Esophagus muscularis mucosa (tissue), 4 donors: ENCODE data around the gene SIGLEC12. TPM values are rescaled to one million over a fixed set of nuclear protein-coding genes. Genes with fewer than 3 reads are reported as not detected.

Experiments
- DNase-seq: peaks from one replicate; pipeline ENCODE4 v3.0.0-alpha.2; 2017; ENCODE audit errors: extremely low spot score
- H3K27ac ChIP-seq, 4 donors: fragments of 200-600 bp; sonication (generic); replicated peaks in 1 of 4; 1 replicate in 3 of 4; 2 replicates in 1 of 4; pipeline ENCODE4 v1.5.1; 2016 to 2019; ENCODE audit warnings: mild to moderate bottlenecking in 1 of 4
- H3K27me3 ChIP-seq, 4 donors: fragments of 200-600 bp; sonication (generic); one replicate each; pipeline versions ENCODE4 v1.5.1 to v1.6.0; 2016 to 2019
- H3K36me3 ChIP-seq, 4 donors: fragments of 200-600 bp; sonication (generic); one replicate each; pipeline ENCODE4 v1.5.1; 2016 to 2019
- H3K4me1 ChIP-seq, 4 donors: fragments of 200-600 bp; sonication (generic); one replicate each; pipeline ENCODE4 v1.5.1; 2016 to 2019
- H3K4me3 ChIP-seq, 4 donors: fragments of 200-600 bp; sonication (generic); 1 replicate in 2 of 4; 2 replicates in 2 of 4; pipeline ENCODE4 v1.5.1; 2016 to 2019; ENCODE audit warnings: mild to moderate bottlenecking in 4 of 4, moderate library complexity in 1 of 4
- H3K9me3 ChIP-seq, 4 donors: fragments of 200-600 bp; sonication (generic); 1 replicate in 3 of 4; 2 replicates in 1 of 4; pipeline ENCODE4 v1.5.1; 2016 to 2019
- CTCF ChIP-seq, 3 experiments: fragments of 200-600 bp in 2 of 3; fragments of 450-650 bp in 1 of 3; sonication (generic) in 2 of 3; IDR thresholded peaks; one replicate each; pipeline ENCODE4 v1.5.1; 2017 to 2019; ENCODE audit warnings: antibody characterized with exemption in 3 of 3, mild to moderate bottlenecking in 2 of 3, moderate library complexity in 1 of 3
- EP300 ChIP-seq: sonication (generic); formaldehyde crosslinking; IDR thresholded peaks from one replicate; pipeline ENCODE4 v1.6.1; 2017; ENCODE audit warnings: antibody characterized with exemption
- POLR2A ChIP-seq: fragments of 450-650 bp; IDR thresholded peaks from one replicate; pipeline ENCODE4 v1.6.1; 2017; ENCODE audit warnings: antibody characterized with exemption, moderate library complexity, mild to moderate bottlenecking, low read depth
- POLR2AphosphoS5 ChIP-seq, 2 donors: sonication (generic); formaldehyde crosslinking; IDR thresholded peaks; one replicate each; pipeline ENCODE4 v1.6.1; 2017; ENCODE audit warnings: antibody characterized with exemption in 2 of 2
- WGBS: methylation state at CpG from one replicate; pipeline ENCODE4 v1.1.5; 2018; 5-methylcytosine and 5-hydroxymethylcytosine counted together
- intact Hi-C: fragments of 100-400 bp; cut with DNase I; formaldehyde crosslinking; loops from one replicate; pipeline ENCODE4 v1.15.1; 2023
- total RNA-seq, 4 donors: library from RNA; depleted of rRNA; stranded (reverse); fragments of >200 nt; gene quantifications; one replicate each; pipeline versions ENCODE4 v1.1.0 to v1.2.1, GENCODE V29; 2016

SIGLEC12 gene
- total RNA-seq, 4 donors from 2014 or later: 0.29 TPM; not detected in 3

- intact Hi-C loops: no loop called here
- H3K4me3 ChIP-seq: no peak within 1 kb of the TSS
- WGBS: 70% methylated on average over 10 of the region's 10 CpGs
- no peaks in the 10 kb centered on the region for H3K4me1 ChIP-seq
- no peak for DNase-seq
- H3K9me3 ChIP-seq: no peaks in the 10 kb centered on the region
- no peak within 1 kb of the TSS for H3K27ac ChIP-seq
- H3K27me3 ChIP-seq: peaks cover 0 to 84% (median 3%) of the 10 kb centered on the region in 4 donors
- TF ChIP-seq EP300 (no peak), POLR2A (no peak), POLR2AphosphoS5 (IDR thresholded peaks at IDR 0.05) (no peak), CTCF (IDR thresholded peaks at IDR 0.05) (no peak)
- H3K36me3 ChIP-seq: no peaks in the 10 kb centered on the region
These were observed 43.5 kb downstream of the SIGLEC12 start, which contains the start of gene SIGLEC8 for GRCh38 chr19:51458051-51458645. Gene SIGLEC8 (minus strand): TSS chr19:51458454. CDS start chr19:51458387, 67 bp downstream.

- TF ChIP-seq EP300 (no peak), POLR2A (no peak), POLR2AphosphoS5 (IDR thresholded peaks at IDR 0.05) (no peak), CTCF (IDR thresholded peaks at IDR 0.05) (no peak)
- Histone ChIP-seq H3K4me3 (no peak overlapping the region), H3K27ac (no peak overlapping the region), H3K9me3 (no peaks in the 10 kb centered on the region), H3K27me3 (peaks cover 0 to 84% (median 3%) of the 10 kb centered on the region in 4 donors), H3K4me1 (no peaks in the 10 kb centered on the region), H3K36me3 (no peaks in the 10 kb centered on the region)
- DNase-seq: no peak
- 72% methylated on average over 11 of the region's 11 CpGs for WGBS
- intact Hi-C loops: no loop called here
These were observed 44.1 kb downstream of the SIGLEC12 start for GRCh38 chr19:51457351-51458013.

DNA sequence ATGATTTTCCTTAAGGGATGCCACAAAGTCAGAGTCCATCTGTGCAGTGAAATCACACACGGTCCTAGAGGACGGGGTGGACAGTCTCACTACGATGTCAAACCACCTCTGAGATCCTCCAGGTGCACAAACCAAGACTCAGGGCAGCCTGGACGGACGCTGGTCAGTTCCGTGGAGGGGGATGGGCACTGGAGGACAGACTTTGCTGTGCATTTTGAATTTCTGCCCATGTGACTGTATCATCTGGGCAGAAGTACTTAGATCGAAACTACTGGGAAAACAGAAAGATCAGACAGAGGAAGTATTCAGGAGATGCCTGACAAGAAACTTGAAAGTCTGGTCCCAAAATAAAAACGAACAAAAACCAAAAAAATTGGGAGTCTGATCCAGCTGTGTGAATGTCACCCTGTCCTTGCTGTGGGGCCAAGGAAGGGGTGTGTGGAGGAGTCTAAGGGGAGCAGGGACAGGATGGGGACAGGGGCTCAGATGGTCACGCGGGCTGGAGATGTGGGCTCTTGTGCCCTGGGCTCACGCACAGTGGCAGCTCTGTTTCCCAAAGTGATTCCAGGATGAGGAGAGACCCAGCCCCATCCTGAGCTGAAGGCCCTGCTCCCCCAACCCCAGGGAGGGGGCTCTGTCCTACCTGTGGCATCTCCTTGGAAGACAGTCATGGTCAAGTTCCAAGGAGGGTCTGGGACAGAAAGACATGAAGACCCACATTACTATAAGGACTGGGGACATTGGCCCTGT, 44.9 kb downstream of the SIGLEC12 start:
- TF ChIP-seq POLR2A (no peak), CTCF (IDR thresholded peaks at IDR 0.05) (no peak), POLR2AphosphoS5 (IDR thresholded peaks at IDR 0.05) (no peak)
- H3K4me1 ChIP-seq: no peaks in the 10 kb centered on the region
- intact Hi-C loops: no loop called here

DNA sequence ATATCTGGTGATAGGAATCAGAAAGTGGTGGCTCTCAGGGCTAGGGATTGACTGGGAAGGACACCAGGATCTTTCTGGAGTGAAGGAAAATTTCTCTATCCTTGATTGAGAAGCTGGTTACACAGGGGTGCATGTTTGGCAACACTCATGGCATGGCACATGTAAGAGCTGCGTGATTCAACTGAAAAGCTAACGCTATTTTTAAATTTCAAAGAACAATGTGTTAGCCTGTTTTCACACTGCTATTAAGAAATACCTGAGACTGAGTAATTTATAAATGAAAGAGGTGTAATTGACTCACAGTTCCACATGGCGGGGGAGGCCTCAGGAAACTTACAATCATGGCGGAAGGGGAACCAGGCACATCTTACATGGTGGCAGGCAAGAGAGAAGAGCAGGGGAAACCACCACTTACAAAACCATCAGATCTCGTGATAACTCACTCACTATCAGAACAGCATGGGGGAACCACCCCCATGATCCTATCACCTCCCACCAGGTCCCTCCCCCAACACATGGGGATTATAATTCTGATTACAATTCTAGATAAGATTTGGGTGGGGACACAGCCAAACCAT, 50.8 kb downstream of the SIGLEC12 start:
- intact Hi-C loops: no loop called here
- no peaks in the 10 kb centered on the region for H3K36me3 ChIP-seq
- no peak overlapping the region for H3K27ac ChIP-seq
- WGBS: 82% methylated on average over 5 of the region's 5 CpGs
- TF ChIP-seq CTCF (IDR thresholded peaks at IDR 0.05) (no peak), POLR2AphosphoS5 (IDR thresholded peaks at IDR 0.05) (no peak), POLR2A (no peak), EP300 (no peak)
- no peaks in the 10 kb centered on the region for H3K4me1 ChIP-seq
- H3K27me3 ChIP-seq: peaks cover 0 to 53% (median 0%) of the 10 kb centered on the region in 4 donors
- no peak for DNase-seq
- no peaks in the 10 kb centered on the region for H3K9me3 ChIP-seq
- H3K4me3 ChIP-seq: no peak overlapping the region

More for the DNA sequence above, 44.9 kb downstream of the SIGLEC12 start:
- Histone ChIP-seq H3K9me3 (no peaks in the 10 kb centered on the region), H3K36me3 (no peaks in the 10 kb centered on the region), H3K4me3 (no peak overlapping the region), H3K27me3 (peaks cover 0 to 84% (median 2%) of the 10 kb centered on the region in 4 donors), H3K27ac (no peak overlapping the region)
- DNase-seq: no peak
- 70% methylated on average over 11 of the region's 11 CpGs for WGBS
